Activated B cell treated with CpG ODN at 0.5 μM for 24 hours (primary cell): ENCODE results near the gene NFYB. TPM values are rescaled to one million over a fixed set of nuclear protein-coding genes. Genes with fewer than 3 reads are reported as not detected.

Experiments used
- ATAC-seq: fragments of 200-7000 bp; cut with Tn5 transposase; one replicate; pipeline ENCODE4 v1.10.0; 2021; ENCODE audit warnings: low read depth, mild to moderate bottlenecking, moderate library complexity
- CTCF ChIA-PET: fragments of 350-600 bp; sonication (Branson Sonifier 250); formaldehyde crosslinking; loops from one replicate; lab custom pipeline; 2021; ENCODE audit warnings: antibody characterized with exemption; lab: Charles Lee
- POLR2A ChIA-PET: fragments of 350-600 bp; sonication (Branson Sonifier 250); formaldehyde crosslinking; loops from one replicate; lab custom pipeline; 2021; ENCODE audit warnings: antibody characterized with exemption; lab: Charles Lee
- DNase-seq: peaks from one replicate; pipeline ENCODE4 v3.0.0; 2022
- H3K27ac Mint-ChIP-seq: one replicate; pipeline ENCODE4 v1.8.0; 2020; ENCODE audit warnings: mixed read lengths
- H3K27me3 Mint-ChIP-seq: one replicate; pipeline ENCODE4 v1.8.0; 2021; ENCODE audit warnings: mixed read lengths
- H3K36me3 Mint-ChIP-seq: one replicate; pipeline ENCODE4 v1.8.0; 2021; ENCODE audit warnings: low read depth, mixed read lengths
- H3K4me1 Mint-ChIP-seq: one replicate; pipeline ENCODE4 v1.8.0; 2021; ENCODE audit warnings: mixed read lengths
- H3K4me3 Mint-ChIP-seq: one replicate; pipeline ENCODE4 v1.8.0; 2020; ENCODE audit warnings: mild to moderate bottlenecking, mixed read lengths
- H3K9me3 Mint-ChIP-seq: one replicate; pipeline ENCODE4 v1.8.0; 2020; ENCODE audit warnings: mixed read lengths
- intact Hi-C: fragments of 100-400 bp; cut with micrococcal nuclease; formaldehyde crosslinking; loops from one replicate; pipeline ENCODE4 v1.15.1; 2024
- total RNA-seq: library from RNA; stranded (reverse); gene quantifications from 2 replicates; pipeline ENCODE4 v1.2.3, GENCODE V29; 2022
- TF ChIP-seq, protein P1 (sequence below): fragments of 200-600 bp; IDR thresholded peaks from one replicate; pipeline ENCODE4 v1.8.0; 2022; ENCODE audit warnings: antibody characterized with exemption, mild to moderate bottlenecking

NFYB gene
- total RNA-seq: 17.0 and 17.1 TPM in 2 replicates

- ATAC-seq (peak; percentile 94), DNase-seq (peak; percentile 90)
- ChIA-PET POLR2A (interaction anchor here (0.5 to 2.7 kb wide), 13 partner anchors 11 to 1098 kb away, joined by 3 to 35 read pairs (median 7); partner anchors contain the start of genes APPL2, EID3, HCFC2 and HSP90B1), CTCF (interaction anchor here (1.0 kb wide), 1 partner anchor 29 kb away, joined by 4 read pairs; no protein-coding TSS in a partner anchor)
- peaks cover 21% of the 10 kb centered on the region for H3K4me1 Mint-ChIP-seq
- intact Hi-C loops: loop anchor here (1.0 to 2.0 kb wide), 5 partner anchors 74 to 1098 kb away; partner anchors contain the start of genes APPL2, HCFC2, HSP90B1 and WASHC4
- peak within 1 kb of the TSS; percentile 85 for H3K27ac Mint-ChIP-seq
- peak within 1 kb of the TSS; percentile 89 for H3K4me3 Mint-ChIP-seq
- TF ChIP-seq, protein P1, sequence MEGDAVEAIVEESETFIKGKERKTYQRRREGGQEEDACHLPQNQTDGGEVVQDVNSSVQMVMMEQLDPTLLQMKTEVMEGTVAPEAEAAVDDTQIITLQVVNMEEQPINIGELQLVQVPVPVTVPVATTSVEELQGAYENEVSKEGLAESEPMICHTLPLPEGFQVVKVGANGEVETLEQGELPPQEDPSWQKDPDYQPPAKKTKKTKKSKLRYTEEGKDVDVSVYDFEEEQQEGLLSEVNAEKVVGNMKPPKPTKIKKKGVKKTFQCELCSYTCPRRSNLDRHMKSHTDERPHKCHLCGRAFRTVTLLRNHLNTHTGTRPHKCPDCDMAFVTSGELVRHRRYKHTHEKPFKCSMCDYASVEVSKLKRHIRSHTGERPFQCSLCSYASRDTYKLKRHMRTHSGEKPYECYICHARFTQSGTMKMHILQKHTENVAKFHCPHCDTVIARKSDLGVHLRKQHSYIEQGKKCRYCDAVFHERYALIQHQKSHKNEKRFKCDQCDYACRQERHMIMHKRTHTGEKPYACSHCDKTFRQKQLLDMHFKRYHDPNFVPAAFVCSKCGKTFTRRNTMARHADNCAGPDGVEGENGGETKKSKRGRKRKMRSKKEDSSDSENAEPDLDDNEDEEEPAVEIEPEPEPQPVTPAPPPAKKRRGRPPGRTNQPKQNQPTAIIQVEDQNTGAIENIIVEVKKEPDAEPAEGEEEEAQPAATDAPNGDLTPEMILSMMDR: no peak
- no peaks in the 10 kb centered on the region for H3K27me3 Mint-ChIP-seq
- H3K36me3 Mint-ChIP-seq: no peaks in the 10 kb centered on the region
- H3K9me3 Mint-ChIP-seq: no peaks in the 10 kb centered on the region
These were observed at the start of gene NFYB for GRCh38 chr12:104137902-104138796. Gene NFYB, minus strand, starts transcription at chr12:104138210. Its CDS starts 2,757 bp downstream, at chr12:104135453.

GRCh38 chr12:104187446-104188155, 49.6 kb upstream of the NFYB start:
- ChIA-PET POLR2A (no interaction called here), CTCF (interaction anchor here (1.0 kb wide), 1 partner anchor 13 kb away, joined by 3 read pairs; no protein-coding TSS in a partner anchor)
- DNase-seq: no peak
- Mint-ChIP-seq H3K36me3 (no peaks in the 10 kb centered on the region), H3K4me1 (no peaks in the 10 kb centered on the region), H3K27me3 (no peaks in the 10 kb centered on the region), H3K9me3 (peaks cover 4% of the 10 kb centered on the region), H3K4me3 (no peak overlapping the region), H3K27ac (no peak overlapping the region)
- ATAC-seq: no peak
- intact Hi-C loops: no loop called here
- TF ChIP-seq, protein P1: no peak

- Mint-ChIP-seq H3K9me3 (peaks cover 4% of the 10 kb centered on the region), H3K4me3 (no peak overlapping the region), H3K27ac (no peak overlapping the region), H3K36me3 (no peaks in the 10 kb centered on the region), H3K4me1 (no peaks in the 10 kb centered on the region), H3K27me3 (peaks cover 8% of the 10 kb centered on the region)
- intact Hi-C loops: no loop called here
- ChIA-PET POLR2A (interaction anchor here (0.5 kb wide), 1 partner anchor 76 kb away, joined by 4 read pairs; no protein-coding TSS in a partner anchor), CTCF (no interaction called here)
- TF ChIP-seq, protein P1: no peak
- DNase-seq (no peak), ATAC-seq (no peak)
These were observed 45.4 kb upstream of the NFYB start for GRCh38 chr12:104183443-104183842.

DNA sequence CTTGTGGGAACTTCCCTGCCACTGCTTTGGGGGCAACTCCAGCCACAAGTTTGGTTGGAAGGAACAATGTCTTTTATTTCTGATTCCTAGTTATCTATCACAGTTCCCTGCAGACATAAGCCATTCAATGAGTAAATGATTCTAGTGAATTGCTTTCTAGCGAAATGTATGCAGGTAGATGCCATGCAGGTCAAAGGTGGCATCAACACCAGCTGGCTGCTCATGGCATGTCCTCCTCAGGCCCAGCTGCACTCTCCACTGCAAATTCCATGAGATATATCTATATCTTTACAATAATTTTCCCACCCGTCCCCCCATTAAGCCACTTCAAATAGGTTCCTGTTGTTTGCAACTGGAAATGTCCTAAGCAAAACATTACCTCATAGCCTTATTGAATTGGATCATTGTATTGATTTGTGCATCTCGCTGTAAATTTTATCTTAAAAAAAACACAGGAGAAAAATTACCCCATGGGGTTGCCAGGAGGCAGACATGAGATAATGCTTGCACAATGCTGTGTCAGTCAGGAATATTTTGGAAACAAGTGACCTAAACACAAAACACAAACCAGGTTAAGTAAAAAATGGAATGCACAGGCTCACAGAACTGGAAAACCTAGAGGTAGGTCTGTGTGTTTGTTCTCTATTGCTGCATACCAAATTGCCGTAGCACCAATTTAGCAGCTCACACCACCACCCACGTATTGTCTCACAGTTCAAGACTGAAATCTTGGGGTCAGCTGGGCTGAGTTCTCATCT, 44.8 kb upstream of the NFYB start:
- TF ChIP-seq, protein P1: no peak
- CTCF ChIA-PET: no interaction called here
- Mint-ChIP-seq H3K4me3 (no peak overlapping the region), H3K27ac (no peak overlapping the region), H3K36me3 (no peaks in the 10 kb centered on the region), H3K4me1 (no peaks in the 10 kb centered on the region), H3K27me3 (peaks cover 11% of the 10 kb centered on the region), H3K9me3 (peaks cover 4% of the 10 kb centered on the region)
- DNase-seq (no peak), ATAC-seq (no peak)
- POLR2A ChIA-PET: interaction anchor here (0.5 kb wide), 1 partner anchor 77 kb away, joined by 4 read pairs; no protein-coding TSS in a partner anchor
- intact Hi-C loops: no loop called here
